Prostate gland (tissue), 2 donors: ENCODE data around the gene C11orf21.

Source experiments
- CTCF ChIP-seq, 4 experiments: fragments of 200-600 bp in 2 of 4; fragments of 450-650 bp in 2 of 4; sonication (generic) in 2 of 4; IDR thresholded peaks; 1 replicate in 3 of 4; 2 replicates in 1 of 4; pipeline ENCODE4 v1.5.1; 2016 to 2019; ENCODE audit warnings: antibody characterized with exemption in 4 of 4, mild to moderate bottlenecking in 2 of 4, moderate library complexity in 2 of 4
- POLR2AphosphoS5 ChIP-seq: sonication (generic); formaldehyde crosslinking; IDR thresholded peaks from one replicate; pipeline ENCODE4 v1.6.1; 2017; ENCODE audit warnings: antibody characterized with exemption

DNA sequence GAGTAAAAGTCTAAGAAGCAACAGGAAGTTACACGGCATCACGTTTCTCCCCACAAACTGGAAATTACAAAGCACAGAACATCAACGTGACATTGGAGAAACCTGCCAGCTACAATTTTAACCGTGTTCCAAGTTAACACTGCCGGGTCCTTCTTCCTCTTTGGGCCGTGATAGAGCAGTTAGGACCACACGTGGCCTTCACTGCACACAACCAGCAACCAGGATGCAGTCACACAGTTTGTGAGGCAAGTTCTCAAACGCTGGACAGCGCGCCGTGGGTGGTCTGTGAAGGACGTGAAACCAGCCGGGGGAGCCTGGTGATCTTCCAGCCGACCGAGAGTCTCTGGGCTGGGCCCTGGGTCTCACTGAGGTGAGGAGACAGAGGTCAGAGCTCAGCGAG is 14.6 kb downstream of the C11orf21 start:
- TF ChIP-seq CTCF (IDR thresholded peaks at IDR 0.05) (no peak), POLR2AphosphoS5 (no peak)
